SK-N-SH (cell line): Measurements from ENCODE around the gene MBD6. TPM values are rescaled to one million over a fixed set of nuclear protein-coding genes. Genes with fewer than 3 reads are reported as not detected.

Experiments
- CTCF ChIA-PET: fragments of 300-600, 350-600 bp; formaldehyde crosslinking; extraction: SDS; loops from one replicate; lab custom pipeline; 2021; lab: Yijun Ruan, JAX
- POLR2A ChIA-PET: fragments of 350-600 bp; sonication (Branson Sonifier 250); formaldehyde crosslinking; extraction: SDS; loops from one replicate; lab custom pipeline; 2020; ENCODE audit warnings: antibody characterized with exemption, inconsistent platforms; lab: Yijun Ruan, JAX
- DNase-seq: peaks from one replicate; pipeline ENCODE4 v3.0.0; 2012
- H2AFZ ChIP-seq: fragments of 200-600 bp; sonication (generic); 2 replicates; pipeline ENCODE4 v1.8.1; 2016; ENCODE audit warnings: antibody characterized with exemption, mild to moderate bottlenecking, low read depth
- H3F3A ChIP-seq: fragments of 200-600 bp; sonication (generic); replicated peaks from 2 replicates; pipeline ENCODE3; 2016; ENCODE audit warnings: antibody characterized with exemption, mild to moderate bottlenecking; ENCODE audit not compliant: insufficient read depth
- H3K27ac ChIP-seq, 2 experiments: fragments of 200-500 bp in 1 of 2; fragments of 200-600 bp in 1 of 2; sonication (Bioruptor generic) in 1 of 2; sonication (generic), shearing (Covaris generic) in 1 of 2; 2 replicates each; pipeline versions ENCODE4 v1.5.1 to v1.6.1; 2014 to 2016; ENCODE audit warnings: low read depth in 2 of 2, inconsistent platforms in 1 of 2, low read length in 1 of 2, mild to moderate bottlenecking in 1 of 2, mixed read lengths in 1 of 2
- H3K27me3 ChIP-seq: fragments of 200-600 bp; sonication (generic), shearing (Covaris generic); 2 replicates; pipeline ENCODE4 v1.6.1; 2016; ENCODE audit warnings: mixed run types; ENCODE audit not compliant: insufficient read depth
- H3K36me3 ChIP-seq, 2 experiments: fragments of 200-500 bp in 1 of 2; fragments of 200-600 bp in 1 of 2; sonication (Bioruptor generic) in 1 of 2; sonication (generic) in 1 of 2; replicated peaks in 1 of 2; 2 replicates each; pipeline versions ENCODE3 to v1.5.1; 2014 to 2016; ENCODE audit warnings: low read length in 1 of 2, mild to moderate bottlenecking in 1 of 2; ENCODE audit not compliant: insufficient read depth in 2 of 2, control insufficient read depth in 1 of 2
- H3K4me1 ChIP-seq, 2 experiments: fragments of 200-500 bp in 1 of 2; fragments of 200-600 bp in 1 of 2; sonication (Bioruptor generic) in 1 of 2; sonication (generic), shearing (Covaris generic) in 1 of 2; 2 replicates each; pipeline versions ENCODE4 v1.5.1 to v1.6.1; 2014 to 2016; ENCODE audit warnings: low read depth in 1 of 2, low read length in 1 of 2, mixed run types in 1 of 2; ENCODE audit not compliant: insufficient read depth in 2 of 2, control insufficient read depth in 1 of 2
- H3K4me2 ChIP-seq: fragments of 200-600 bp; sonication (generic), shearing (Covaris generic); 2 replicates; pipeline ENCODE4 v1.6.1; 2017; ENCODE audit warnings: mixed run types
- H3K4me3 ChIP-seq, 2 experiments: fragments of 200-500 bp in 1 of 2; fragments of 200-600 bp in 1 of 2; sonication (Bioruptor generic) in 1 of 2; sonication (generic), shearing (Covaris generic) in 1 of 2; 2 replicates each; pipeline versions ENCODE4 v1.5.1 to v1.8.1; 2014 to 2016; ENCODE audit warnings: low read depth in 2 of 2, inconsistent platforms in 1 of 2, low read length in 1 of 2, mild to moderate bottlenecking in 1 of 2, mixed read lengths in 1 of 2, moderate library complexity in 1 of 2
- H3K79me2 ChIP-seq: fragments of 200-600 bp; sonication (generic); 2 replicates; pipeline ENCODE4 v1.8.1; 2017; ENCODE audit warnings: mild to moderate bottlenecking; ENCODE audit not compliant: insufficient read depth
- H3K9ac ChIP-seq: fragments of 200-600 bp; sonication (generic); 2 replicates; pipeline ENCODE4 v1.6.1; 2017; ENCODE audit warnings: mixed run types
- H3K9me2 ChIP-seq: fragments of 200-600 bp; sonication (generic); 2 replicates; pipeline ENCODE4 v1.6.1; 2017; ENCODE audit warnings: mixed run types
- H3K9me3 ChIP-seq: fragments of 200-600 bp; sonication (generic); 2 replicates; pipeline ENCODE4 v1.6.1; 2017; ENCODE audit warnings: mixed run types, mild to moderate bottlenecking, moderate library complexity
- H4K20me1 ChIP-seq: fragments of 200-600 bp; sonication (generic); 2 replicates; pipeline ENCODE4 v1.6.1; 2017; ENCODE audit warnings: mild to moderate bottlenecking, mixed run types; ENCODE audit not compliant: insufficient read depth
- CHD2 ChIP-seq: fragments of 150-350 bp; IDR thresholded peaks from 2 replicates; pipeline ENCODE4 v1.6.1; 2018; ENCODE audit warnings: low read length; ENCODE audit not compliant: partially characterized antibody
- ELF1 ChIP-seq: IDR thresholded peaks from 2 replicates; pipeline ENCODE4 v1.4.0; 2012
- EP300 ChIP-seq, 2 experiments: IDR thresholded peaks; 2 replicates each; pipeline versions ENCODE4 v1.4.0 to v1.6.1; 2012; ENCODE audit warnings: borderline replicate concordance in 1 of 2, low read depth in 1 of 2, low read length in 1 of 2
- FOSL2 ChIP-seq: IDR thresholded peaks from 2 replicates; pipeline ENCODE4 v1.4.0; 2012; ENCODE audit warnings: low read depth, mild to moderate bottlenecking, moderate library complexity, borderline replicate concordance
- JUND ChIP-seq: IDR thresholded peaks from 2 replicates; pipeline ENCODE4 v1.4.0; 2012
- MEF2A ChIP-seq: IDR thresholded peaks from 2 replicates; pipeline ENCODE4 v1.4.0; 2012; ENCODE audit warnings: low read depth, borderline replicate concordance
- POLR2AphosphoS5 ChIP-seq: IDR thresholded peaks from 2 replicates; pipeline ENCODE4 v1.6.1; 2012; ENCODE audit warnings: low read depth, low read length
- RAD21 ChIP-seq: IDR thresholded peaks from 2 replicates; pipeline ENCODE4 v1.6.1; 2012; ENCODE audit warnings: mild to moderate bottlenecking, low read length
- RFX5 ChIP-seq: IDR thresholded peaks from 2 replicates; pipeline ENCODE4 v1.6.1; 2012; ENCODE audit warnings: mild to moderate bottlenecking, improper control_type of control experiment, low read length
- SIN3A ChIP-seq: IDR thresholded peaks from 2 replicates; pipeline ENCODE4 v1.6.1; 2012; ENCODE audit warnings: low read depth, mild to moderate bottlenecking, low read length, moderate library complexity, borderline replicate concordance
- TCF12 ChIP-seq: IDR thresholded peaks from 2 replicates; pipeline ENCODE4 v1.4.0; 2012
- WGBS: methylation state at CpG from one replicate; pipeline ENCODE4 v1.1.6; 2017; ENCODE audit warnings: low lambda C conversion rate; 5-methylcytosine and 5-hydroxymethylcytosine counted together
- polyA plus RNA-seq, 3 experiments: library from polyadenylated mRNA; depleted of rRNA; stranded (reverse); fragments of >200 nt; gene quantifications; 2 replicates each; pipeline ENCODE4 v1.2.3, GENCODE V29; 2012
- TF ChIP-seq, protein P1 (sequence below): fragments of 150-350 bp; IDR thresholded peaks from 2 replicates; pipeline ENCODE4 v1.6.1; 2017; ENCODE audit warnings: antibody characterized with exemption, low read length, low read depth, borderline replicate concordance
- TF ChIP-seq, protein P2 (sequence below): IDR thresholded peaks from 2 replicates; pipeline ENCODE4 v1.6.1; 2012; ENCODE audit warnings: mild to moderate bottlenecking, low read depth, low read length, moderate library complexity
- TF ChIP-seq, protein P3 (sequence below): IDR thresholded peaks from 2 replicates; pipeline ENCODE4 v1.4.0; 2012; ENCODE audit warnings: low read depth
- TF ChIP-seq, protein P4 (sequence below): IDR thresholded peaks from 2 replicates; pipeline ENCODE4 v1.4.0; 2012; ENCODE audit warnings: low read depth, borderline replicate concordance
- TF ChIP-seq, protein P5 (sequence below): IDR thresholded peaks from 2 replicates; pipeline ENCODE4 v1.4.0; 2012; ENCODE audit warnings: low read depth, borderline replicate concordance
- TF ChIP-seq, protein P6 (sequence below): IDR thresholded peaks from 2 replicates; pipeline ENCODE4; 2012

The MBD6 gene
- polyA plus RNA-seq, 1 of the 3 experiments (the other 2 are of a cell fraction), result 8.6 TPM

DNA sequence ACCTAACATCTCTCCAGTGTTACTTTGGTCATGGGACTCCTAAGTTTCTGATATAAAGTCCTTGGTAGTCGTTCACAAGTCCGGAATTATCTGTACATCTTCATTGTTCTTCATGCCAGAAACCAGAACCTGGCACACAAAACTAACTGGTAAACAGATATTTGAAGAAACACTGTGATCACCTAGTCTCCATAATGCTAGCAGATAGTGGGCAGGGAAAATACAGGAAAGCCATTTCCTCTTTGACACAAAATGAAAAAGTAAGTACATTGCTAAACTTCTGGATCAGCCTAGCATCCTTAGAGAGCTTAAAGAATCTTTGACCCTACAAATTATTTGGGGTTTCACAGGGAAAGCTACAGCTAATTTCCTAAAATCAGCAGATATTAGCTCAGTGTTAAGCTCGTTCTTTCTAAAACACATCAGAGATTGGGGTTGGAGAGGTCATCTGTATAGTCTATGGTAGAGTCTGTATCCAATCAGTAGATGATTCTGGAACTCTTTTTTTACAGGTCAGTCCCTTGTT lies 7.2 kb upstream of the MBD6 start:
- no peaks in the 10 kb centered on the region for H3K9me3 ChIP-seq
- no peaks in the 10 kb centered on the region for H3K9me2 ChIP-seq
- ChIA-PET CTCF (interaction anchor here (0.6 to 2.1 kb wide), 4 partner anchors 14 to 276 kb away, joined by 3 to 5 read pairs (median 4); partner anchors contain the start of gene GLI1), POLR2A (interaction anchor here (1.3 to 2.2 kb wide), 4 partner anchors 14 to 31 kb away, joined by 4 to 8 read pairs (median 5); no protein-coding TSS in a partner anchor)
- no peaks in the 10 kb centered on the region for H3K27me3 ChIP-seq
- peaks cover 37% of the 10 kb centered on the region for H3K79me2 ChIP-seq
- H3K36me3 ChIP-seq, result peaks cover 61% of the 10 kb centered on the region in 2 experiments
- DNase-seq, result no peak
- peaks cover 54% of the 10 kb centered on the region for H3F3A ChIP-seq
- peaks cover 41% of the 10 kb centered on the region for H4K20me1 ChIP-seq
- no peak overlapping the region for H2AFZ ChIP-seq
- no peak overlapping the region for H3K4me2 ChIP-seq
- H3K9ac ChIP-seq, result no peak overlapping the region
- 76% methylated on average over 3 of the region's 3 CpGs for WGBS
- peak overlapping the region in 1 of 2 experiments; percentile 29; a peak in 1 of 4 replicates for H3K27ac ChIP-seq
- H3K4me3 ChIP-seq, result no peak overlapping the region
- TF ChIP-seq RAD21 (no peak), SIN3A (no peak), POLR2AphosphoS5 (no peak; the same call in 1 of the 2 replicates), ELF1 (no peak)
- TF ChIP-seq, protein P1, sequence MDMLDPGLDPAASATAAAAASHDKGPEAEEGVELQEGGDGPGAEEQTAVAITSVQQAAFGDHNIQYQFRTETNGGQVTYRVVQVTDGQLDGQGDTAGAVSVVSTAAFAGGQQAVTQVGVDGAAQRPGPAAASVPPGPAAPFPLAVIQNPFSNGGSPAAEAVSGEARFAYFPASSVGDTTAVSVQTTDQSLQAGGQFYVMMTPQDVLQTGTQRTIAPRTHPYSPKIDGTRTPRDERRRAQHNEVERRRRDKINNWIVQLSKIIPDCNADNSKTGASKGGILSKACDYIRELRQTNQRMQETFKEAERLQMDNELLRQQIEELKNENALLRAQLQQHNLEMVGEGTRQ, result no peak
- TF ChIP-seq, protein P2, sequence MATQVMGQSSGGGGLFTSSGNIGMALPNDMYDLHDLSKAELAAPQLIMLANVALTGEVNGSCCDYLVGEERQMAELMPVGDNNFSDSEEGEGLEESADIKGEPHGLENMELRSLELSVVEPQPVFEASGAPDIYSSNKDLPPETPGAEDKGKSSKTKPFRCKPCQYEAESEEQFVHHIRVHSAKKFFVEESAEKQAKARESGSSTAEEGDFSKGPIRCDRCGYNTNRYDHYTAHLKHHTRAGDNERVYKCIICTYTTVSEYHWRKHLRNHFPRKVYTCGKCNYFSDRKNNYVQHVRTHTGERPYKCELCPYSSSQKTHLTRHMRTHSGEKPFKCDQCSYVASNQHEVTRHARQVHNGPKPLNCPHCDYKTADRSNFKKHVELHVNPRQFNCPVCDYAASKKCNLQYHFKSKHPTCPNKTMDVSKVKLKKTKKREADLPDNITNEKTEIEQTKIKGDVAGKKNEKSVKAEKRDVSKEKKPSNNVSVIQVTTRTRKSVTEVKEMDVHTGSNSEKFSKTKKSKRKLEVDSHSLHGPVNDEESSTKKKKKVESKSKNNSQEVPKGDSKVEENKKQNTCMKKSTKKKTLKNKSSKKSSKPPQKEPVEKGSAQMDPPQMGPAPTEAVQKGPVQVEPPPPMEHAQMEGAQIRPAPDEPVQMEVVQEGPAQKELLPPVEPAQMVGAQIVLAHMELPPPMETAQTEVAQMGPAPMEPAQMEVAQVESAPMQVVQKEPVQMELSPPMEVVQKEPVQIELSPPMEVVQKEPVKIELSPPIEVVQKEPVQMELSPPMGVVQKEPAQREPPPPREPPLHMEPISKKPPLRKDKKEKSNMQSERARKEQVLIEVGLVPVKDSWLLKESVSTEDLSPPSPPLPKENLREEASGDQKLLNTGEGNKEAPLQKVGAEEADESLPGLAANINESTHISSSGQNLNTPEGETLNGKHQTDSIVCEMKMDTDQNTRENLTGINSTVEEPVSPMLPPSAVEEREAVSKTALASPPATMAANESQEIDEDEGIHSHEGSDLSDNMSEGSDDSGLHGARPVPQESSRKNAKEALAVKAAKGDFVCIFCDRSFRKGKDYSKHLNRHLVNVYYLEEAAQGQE, result no peak
- TF ChIP-seq, protein P3, sequence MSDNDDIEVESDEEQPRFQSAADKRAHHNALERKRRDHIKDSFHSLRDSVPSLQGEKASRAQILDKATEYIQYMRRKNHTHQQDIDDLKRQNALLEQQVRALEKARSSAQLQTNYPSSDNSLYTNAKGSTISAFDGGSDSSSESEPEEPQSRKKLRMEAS, result no peak
- TF ChIP-seq, protein P4, sequence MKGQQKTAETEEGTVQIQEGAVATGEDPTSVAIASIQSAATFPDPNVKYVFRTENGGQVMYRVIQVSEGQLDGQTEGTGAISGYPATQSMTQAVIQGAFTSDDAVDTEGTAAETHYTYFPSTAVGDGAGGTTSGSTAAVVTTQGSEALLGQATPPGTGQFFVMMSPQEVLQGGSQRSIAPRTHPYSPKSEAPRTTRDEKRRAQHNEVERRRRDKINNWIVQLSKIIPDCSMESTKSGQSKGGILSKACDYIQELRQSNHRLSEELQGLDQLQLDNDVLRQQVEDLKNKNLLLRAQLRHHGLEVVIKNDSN, result no peak
- H3K4me1 ChIP-seq, result peaks cover 11 to 21% of the 10 kb centered on the region in 2 experiments

DNA sequence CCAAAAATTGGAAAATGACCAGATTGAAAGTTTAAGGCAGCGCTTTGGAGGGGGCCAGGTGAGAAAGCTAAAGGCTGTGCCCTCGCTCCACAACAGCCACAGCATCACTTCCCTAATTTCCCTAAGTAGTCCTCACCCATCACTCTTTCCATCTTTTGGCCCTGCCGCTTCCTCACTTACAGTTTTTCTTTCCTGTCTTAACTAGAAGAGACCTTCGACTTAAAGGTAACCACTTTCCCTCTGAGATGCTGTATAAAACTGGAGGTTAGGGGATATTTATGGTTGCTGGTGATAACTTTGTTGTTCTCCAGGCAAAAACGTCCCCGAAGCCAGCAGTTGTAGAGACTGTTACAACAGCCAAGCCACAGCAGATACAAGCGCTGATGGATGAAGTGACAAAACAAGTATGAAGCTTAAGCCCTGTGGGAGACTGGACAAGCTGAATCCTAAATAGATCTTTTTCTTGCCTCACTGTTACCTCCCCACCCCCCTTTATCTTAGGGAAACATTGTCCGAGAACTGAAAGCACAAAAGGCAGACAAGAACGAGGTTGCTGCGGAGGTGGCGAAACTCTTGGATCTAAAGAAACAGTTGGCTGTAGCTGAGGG lies 6.6 kb upstream of the MBD6 start:
- H3K4me2 ChIP-seq, result no peak overlapping the region
- H3K4me1 ChIP-seq, result peaks cover 14 to 23% of the 10 kb centered on the region in 2 experiments
- DNase-seq, result no peak
- H4K20me1 ChIP-seq, result peaks cover 41% of the 10 kb centered on the region
- H3F3A ChIP-seq, result peaks cover 57% of the 10 kb centered on the region
- POLR2A ChIA-PET, result interaction anchor here (1.3 to 2.2 kb wide), 4 partner anchors 15 to 30 kb away, joined by 4 to 8 read pairs (median 5); no protein-coding TSS in a partner anchor
- peaks cover 37% of the 10 kb centered on the region for H3K79me2 ChIP-seq
- H3K9me2 ChIP-seq, result no peaks in the 10 kb centered on the region
- no peak overlapping the region for H3K9ac ChIP-seq
- CTCF ChIA-PET, result interaction anchor here (0.5 to 1.0 kb wide), 2 partner anchors 208 to 277 kb away, joined by 3 to 4 read pairs; no protein-coding TSS in a partner anchor
- H3K36me3 ChIP-seq, result peaks cover 61% of the 10 kb centered on the region in 2 experiments
- H3K27me3 ChIP-seq, result no peaks in the 10 kb centered on the region
- H2AFZ ChIP-seq, result no peak overlapping the region
- 94% methylated on average over 11 of the region's 11 CpGs for WGBS
- no peaks in the 10 kb centered on the region for H3K9me3 ChIP-seq
- H3K4me3 ChIP-seq, result no peak overlapping the region
- peak overlapping the region in 1 of 2 experiments; percentile 98; a peak in 1 of 4 replicates for H3K27ac ChIP-seq
- no peak for TF ChIP-seq RFX5
- TF ChIP-seq, protein P5, sequence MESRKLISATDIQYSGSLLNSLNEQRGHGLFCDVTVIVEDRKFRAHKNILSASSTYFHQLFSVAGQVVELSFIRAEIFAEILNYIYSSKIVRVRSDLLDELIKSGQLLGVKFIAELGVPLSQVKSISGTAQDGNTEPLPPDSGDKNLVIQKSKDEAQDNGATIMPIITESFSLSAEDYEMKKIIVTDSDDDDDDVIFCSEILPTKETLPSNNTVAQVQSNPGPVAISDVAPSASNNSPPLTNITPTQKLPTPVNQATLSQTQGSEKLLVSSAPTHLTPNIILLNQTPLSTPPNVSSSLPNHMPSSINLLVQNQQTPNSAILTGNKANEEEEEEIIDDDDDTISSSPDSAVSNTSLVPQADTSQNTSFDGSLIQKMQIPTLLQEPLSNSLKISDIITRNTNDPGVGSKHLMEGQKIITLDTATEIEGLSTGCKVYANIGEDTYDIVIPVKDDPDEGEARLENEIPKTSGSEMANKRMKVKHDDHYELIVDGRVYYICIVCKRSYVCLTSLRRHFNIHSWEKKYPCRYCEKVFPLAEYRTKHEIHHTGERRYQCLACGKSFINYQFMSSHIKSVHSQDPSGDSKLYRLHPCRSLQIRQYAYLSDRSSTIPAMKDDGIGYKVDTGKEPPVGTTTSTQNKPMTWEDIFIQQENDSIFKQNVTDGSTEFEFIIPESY, result no peak
- TF ChIP-seq EP300 (IDR thresholded peaks at IDR 0.05; ENCODE audit: borderline replicate concordance in 1 of 2, low read depth in 1 of 2, low read length in 1 of 2), result no peak
- TF ChIP-seq ELF1, result no peak
- no peak for TF ChIP-seq MEF2A
- no peak for TF ChIP-seq CHD2
- no peak for TF ChIP-seq TCF12
- TF ChIP-seq, protein P6, sequence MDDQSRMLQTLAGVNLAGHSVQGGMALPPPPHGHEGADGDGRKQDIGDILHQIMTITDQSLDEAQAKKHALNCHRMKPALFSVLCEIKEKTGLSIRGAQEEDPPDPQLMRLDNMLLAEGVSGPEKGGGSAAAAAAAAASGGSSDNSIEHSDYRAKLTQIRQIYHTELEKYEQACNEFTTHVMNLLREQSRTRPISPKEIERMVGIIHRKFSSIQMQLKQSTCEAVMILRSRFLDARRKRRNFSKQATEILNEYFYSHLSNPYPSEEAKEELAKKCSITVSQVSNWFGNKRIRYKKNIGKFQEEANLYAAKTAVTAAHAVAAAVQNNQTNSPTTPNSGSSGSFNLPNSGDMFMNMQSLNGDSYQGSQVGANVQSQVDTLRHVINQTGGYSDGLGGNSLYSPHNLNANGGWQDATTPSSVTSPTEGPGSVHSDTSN, result no peak
- TF ChIP-seq JUND, result no peak
- TF ChIP-seq FOSL2, result no peak
- no peak for TF ChIP-seq SIN3A
